Mesenchymal stem cell (in vitro differentiated cells and primary cell): Measurements from ENCODE around the gene ZNF391.
A peak's percentile ranks its signal among the peaks of the same experiment; 100 is the strongest.

Source experiments
- DNase-seq: peaks from one replicate; pipeline ENCODE4 v3.0.0-alpha.2; 2013
- H2AFZ ChIP-seq: one replicate; pipeline ENCODE4 v1.6.1; 2013; ENCODE audit warnings: low read depth, mild to moderate bottlenecking, control low read depth, inconsistent platforms, low read length, moderate library complexity
- H2AK5ac ChIP-seq: 2 replicates; pipeline ENCODE4 v1.6.1; 2013; ENCODE audit warnings: low read length, moderate library complexity, mild to moderate bottlenecking, inconsistent platforms; ENCODE audit not compliant: severe bottlenecking
- H2BK120ac ChIP-seq: one replicate; pipeline ENCODE4 v1.6.1; 2013; ENCODE audit warnings: low read depth, mild to moderate bottlenecking, inconsistent platforms, low read length, moderate library complexity
- H2BK12ac ChIP-seq, 2 experiments: one replicate each; pipeline ENCODE4 v1.6.1; 2013; ENCODE audit warnings: inconsistent platforms in 2 of 2, low read length in 2 of 2, mild to moderate bottlenecking in 2 of 2, moderate library complexity in 2 of 2, control low read depth in 1 of 2
- H2BK15ac ChIP-seq: one replicate; pipeline ENCODE4 v1.6.1; 2013; ENCODE audit warnings: mild to moderate bottlenecking, low read depth, inconsistent platforms; ENCODE audit not compliant: poor library complexity, severe bottlenecking
- H2BK5ac ChIP-seq: 2 replicates; pipeline ENCODE4 v1.6.1; 2013; ENCODE audit warnings: low read depth, mild to moderate bottlenecking, low read length, control low read depth, inconsistent platforms; ENCODE audit not compliant: poor library complexity, severe bottlenecking
- H3K14ac ChIP-seq, 2 experiments: one replicate each; pipeline ENCODE4 v1.6.1; 2013; ENCODE audit warnings: inconsistent platforms in 2 of 2, low read length in 2 of 2, control low read depth in 1 of 2, mild to moderate bottlenecking in 1 of 2, moderate library complexity in 1 of 2
- H3K18ac ChIP-seq, 2 experiments: one replicate each; pipeline ENCODE4 v1.6.1; 2013; ENCODE audit warnings: inconsistent platforms in 2 of 2, low read length in 2 of 2, control low read depth in 1 of 2, low read depth in 1 of 2, mild to moderate bottlenecking in 1 of 2
- H3K23ac ChIP-seq, 2 experiments: one replicate each; pipeline ENCODE4 v1.6.1; 2013; ENCODE audit warnings: inconsistent platforms in 2 of 2, low read length in 2 of 2, mild to moderate bottlenecking in 2 of 2, moderate library complexity in 2 of 2, control low read depth in 1 of 2
- H3K27ac ChIP-seq: 2 replicates; pipeline ENCODE4 v1.5.1; 2013; ENCODE audit warnings: mild to moderate bottlenecking, moderate library complexity, low read length, control low read depth, inconsistent platforms; ENCODE audit not compliant: poor library complexity, severe bottlenecking
- H3K27me3 ChIP-seq, 2 experiments: 2 replicates each; pipeline versions ENCODE4 v1.6.1 to v1.7.0; 2013; ENCODE audit warnings: low read length in 2 of 2, mild to moderate bottlenecking in 2 of 2, moderate library complexity in 2 of 2, control low read depth in 1 of 2, inconsistent platforms in 1 of 2; ENCODE audit not compliant: control insufficient read depth in 1 of 2, insufficient read depth in 1 of 2
- H3K36me3 ChIP-seq, 2 experiments: 2 replicates each; pipeline versions ENCODE4 v1.6.1 to v1.7.0; 2013; ENCODE audit warnings: low read length in 2 of 2, control low read depth in 1 of 2, inconsistent platforms in 1 of 2, low read depth in 1 of 2, mild to moderate bottlenecking in 1 of 2; ENCODE audit not compliant: insufficient read depth in 2 of 2, control insufficient read depth in 1 of 2
- H3K4ac ChIP-seq, 2 experiments: one replicate each; pipeline ENCODE4 v1.6.1; 2013; ENCODE audit warnings: inconsistent platforms in 2 of 2, low read length in 2 of 2, mild to moderate bottlenecking in 2 of 2, moderate library complexity in 2 of 2, control low read depth in 1 of 2, low read depth in 1 of 2
- H3K4me1 ChIP-seq: 2 replicates; pipeline ENCODE4 v1.6.1; 2013; ENCODE audit warnings: low read depth, low read length, control low read depth; ENCODE audit not compliant: control insufficient read depth, insufficient read depth
- H3K4me2 ChIP-seq: 2 replicates; pipeline ENCODE4 v1.6.1; 2013; ENCODE audit warnings: low read length, mild to moderate bottlenecking, inconsistent platforms; ENCODE audit not compliant: poor library complexity, severe bottlenecking
- H3K4me3 ChIP-seq, 2 experiments: 2 replicates each; pipeline versions ENCODE4 v1.5.1 to v1.7.0; 2013; ENCODE audit warnings: low read length in 2 of 2, mild to moderate bottlenecking in 2 of 2, control low read depth in 1 of 2, low read depth in 1 of 2; ENCODE audit not compliant: insufficient read depth in 1 of 2
- H3K79me1 ChIP-seq: replicated peaks from 2 replicates; pipeline ENCODE4 v1.6.1; 2013; ENCODE audit warnings: mild to moderate bottlenecking, control low read depth, low read length, inconsistent platforms; ENCODE audit not compliant: poor library complexity, severe bottlenecking
- H3K9ac ChIP-seq: 2 replicates; pipeline ENCODE4 v1.7.0; 2013; ENCODE audit warnings: mild to moderate bottlenecking, low read length, moderate library complexity
- H3K9me3 ChIP-seq: 2 replicates; pipeline ENCODE4 v1.7.0; 2013; ENCODE audit warnings: mild to moderate bottlenecking, low read length; ENCODE audit not compliant: control insufficient read depth
- H4K8ac ChIP-seq: one replicate; pipeline ENCODE4 v1.6.1; 2013; ENCODE audit warnings: inconsistent platforms, mild to moderate bottlenecking, low read length, moderate library complexity
- H4K91ac ChIP-seq: one replicate; pipeline ENCODE4 v1.6.1; 2013; ENCODE audit warnings: mild to moderate bottlenecking, low read length, inconsistent platforms
- WGBS: methylation state at CpG from one replicate; pipeline ENCODE4 v1.1.7; 2013; ENCODE audit warnings: mixed read lengths; 5-methylcytosine and 5-hydroxymethylcytosine counted together

ZNF391 gene

GRCh38 chr6:27441001-27441400, 52.4 kb downstream of the ZNF391 start:
- WGBS: 90% methylated on average over 3 of the region's 3 CpGs
- Histone ChIP-seq H3K4me1 (no peaks in the 10 kb centered on the region), H2BK15ac (no peak overlapping the region), H3K27me3 (no peaks in the 10 kb centered on the region), H2BK12ac (no peak overlapping the region), H3K79me1 (no peaks in the 10 kb centered on the region), H3K23ac (no peak overlapping the region), H2AK5ac (no peak overlapping the region), H4K91ac (no peak overlapping the region), H3K36me3 (no peaks in the 10 kb centered on the region), H3K27ac (no peak overlapping the region), H2BK5ac (no peak overlapping the region), H2AFZ (no peak overlapping the region), H3K9ac (no peak overlapping the region), H3K9me3 (peaks cover 63% of the 10 kb centered on the region), H3K18ac (no peak overlapping the region), H3K4me2 (no peak overlapping the region), H3K4ac (no peak overlapping the region), H3K4me3 (no peak overlapping the region), H4K8ac (no peak overlapping the region), H2BK120ac (no peak overlapping the region), H3K14ac (no peak overlapping the region)
- DNase-seq: no peak

- Histone ChIP-seq H3K4me3 (peak overlapping the region in 1 of 2 experiments; percentile 24), H3K79me1 (no peaks in the 10 kb centered on the region), H2BK12ac (no peak overlapping the region), H3K9me3 (peaks cover 61% of the 10 kb centered on the region), H2AK5ac (no peak overlapping the region), H3K27ac (no peak overlapping the region), H2BK15ac (no peak overlapping the region), H3K4ac (no peak overlapping the region), H3K18ac (no peak overlapping the region), H3K27me3 (no peaks in the 10 kb centered on the region), H2AFZ (no peak overlapping the region), H3K14ac (no peak overlapping the region), H3K23ac (no peak overlapping the region), H3K4me2 (no peak overlapping the region), H2BK5ac (no peak overlapping the region), H3K9ac (no peak overlapping the region), H4K91ac (no peak overlapping the region), H4K8ac (no peak overlapping the region), H3K4me1 (no peaks in the 10 kb centered on the region), H2BK120ac (no peak overlapping the region), H3K36me3 (peaks cover 0 to 7% of the 10 kb centered on the region in 2 experiments)
- WGBS: 100% methylated on average over 1 of the region's 1 CpG
- DNase-seq: no peak
These were observed 54.4 kb downstream of the ZNF391 start for GRCh38 chr6:27442932-27443331.

- DNase-seq: no peak
- no peak overlapping the region for H3K4ac ChIP-seq
- no peak overlapping the region for H4K91ac ChIP-seq
- no peak overlapping the region for H2AK5ac ChIP-seq
- H3K36me3 ChIP-seq: peaks cover 12 to 38% of the 10 kb centered on the region in 2 experiments
- H3K23ac ChIP-seq: no peak overlapping the region
- no peak overlapping the region for H2BK120ac ChIP-seq
- WGBS: 90% methylated on average over 1 of the region's 1 CpG
- no peak overlapping the region for H2BK15ac ChIP-seq
- H3K4me1 ChIP-seq: no peaks in the 10 kb centered on the region
- peak overlapping the region in 1 of 2 experiments; percentile 60 for H3K4me3 ChIP-seq
- H3K27me3 ChIP-seq: no peaks in the 10 kb centered on the region
- H3K9me3 ChIP-seq: peaks cover 91% of the 10 kb centered on the region
- no peak overlapping the region for H3K18ac ChIP-seq
- no peak overlapping the region for H3K27ac ChIP-seq
- H2AFZ ChIP-seq: no peak overlapping the region
- no peak overlapping the region for H3K4me2 ChIP-seq
- no peak overlapping the region for H4K8ac ChIP-seq
- H2BK12ac ChIP-seq: no peak overlapping the region
- no peak overlapping the region for H3K9ac ChIP-seq
- H2BK5ac ChIP-seq: no peak overlapping the region
- H3K79me1 ChIP-seq: no peaks in the 10 kb centered on the region
- H3K14ac ChIP-seq: no peak overlapping the region
These were observed 59.9 kb downstream of the ZNF391 start for GRCh38 chr6:27448456-27448855.

- Histone ChIP-seq H3K36me3 (peaks cover 21 to 71% of the 10 kb centered on the region in 2 experiments), H2BK5ac (no peak overlapping the region), H2AFZ (no peak overlapping the region), H3K27ac (no peak overlapping the region), H4K8ac (no peak overlapping the region), H3K4me3 (peak overlapping the region in 1 of 2 experiments; percentile 60), H3K79me1 (peaks cover 7% of the 10 kb centered on the region), H3K4me2 (no peak overlapping the region), H3K27me3 (no peaks in the 10 kb centered on the region), H3K4ac (no peak overlapping the region), H3K9me3 (peaks cover 96% of the 10 kb centered on the region), H3K14ac (no peak overlapping the region), H3K4me1 (no peaks in the 10 kb centered on the region), H3K9ac (no peak overlapping the region), H3K23ac (no peak overlapping the region), H4K91ac (no peak overlapping the region), H2BK15ac (no peak overlapping the region), H2BK12ac (no peak overlapping the region), H2BK120ac (no peak overlapping the region), H2AK5ac (no peak overlapping the region), H3K18ac (no peak overlapping the region)
- no peak for DNase-seq
- WGBS: 93% methylated on average over 5 of the region's 9 CpGs
These were observed 63.3 kb downstream of the ZNF391 start for GRCh38 chr6:27451660-27452390.
